ENCODE data around the gene YES1. TPM values are rescaled to one million over a fixed set of nuclear protein-coding genes. Genes with fewer than 3 reads are reported as not detected.
A peak's percentile ranks its signal among the peaks of the same experiment; 100 is the strongest.
"Not testable (repeated sequence)": the region's sequence is repeated elsewhere in the genome, so short reads cannot be mapped to it uniquely, and the experiment has no call there.

The YES1 gene
- total RNA-seq, 6 experiments from 2014 or later: 30.6 to 57.8 (median 46.5) TPM

GRCh38 chr18:730692-731091 is 81.3 kb downstream of the YES1 start:
- Mint-ChIP-seq H3K36me3 (ENCODE audit: low read depth) (peaks cover 11% of the 10 kb centered on the region), H3K27ac (no peak overlapping the region), H3K27me3 (ENCODE audit: insufficient read depth) (no peaks in the 10 kb centered on the region), H3K4me3 (no peak overlapping the region), H3K9me3 (no peaks in the 10 kb centered on the region), H3K4me1 (ENCODE audit: low read depth) (peaks cover 11% of the 10 kb centered on the region)
- no peak for TF ChIP-seq CTCF (IDR thresholded peaks at IDR 0.05)
- no peak for DNase-seq

GRCh38 chr18:730120-730519 is 81.9 kb downstream of the YES1 start:
- peak; percentile 45 for TF ChIP-seq CTCF (IDR thresholded peaks at IDR 0.05)
- not testable (repeated sequence) for DNase-seq; H3K4me3 Mint-ChIP-seq; H3K27me3 Mint-ChIP-seq (ENCODE audit: insufficient read depth); H3K9me3 Mint-ChIP-seq; H3K27ac Mint-ChIP-seq
- Mint-ChIP-seq H3K36me3 (ENCODE audit: low read depth) (peaks cover 11% of the 10 kb centered on the region), H3K4me1 (ENCODE audit: low read depth) (peaks cover 11% of the 10 kb centered on the region)

- Mint-ChIP-seq H3K4me1 (ENCODE audit: low read depth) (peaks cover 2% of the 10 kb centered on the region), H3K27me3 (ENCODE audit: insufficient read depth) (no peaks in the 10 kb centered on the region; the same call in 1 of the 2 replicates), H3K27ac (no peak overlapping the region), H3K36me3 (ENCODE audit: low read depth) (peaks cover 15% of the 10 kb centered on the region), H3K4me3 (no peak overlapping the region), H3K9me3 (no peaks in the 10 kb centered on the region)
- no peak for TF ChIP-seq CTCF (IDR thresholded peaks at IDR 0.05)
- DNase-seq: no peak
These were observed 86.4 kb downstream of the YES1 start for GRCh38 chr18:725646-726045.

GRCh38 chr18:723541-724080 is 88.4 kb downstream of the YES1 start:
- Mint-ChIP-seq H3K27ac (no peak overlapping the region), H3K4me1 (ENCODE audit: low read depth) (no peaks in the 10 kb centered on the region), H3K27me3 (ENCODE audit: insufficient read depth) (no peaks in the 10 kb centered on the region; the same call in 1 of the 2 replicates), H3K4me3 (no peak overlapping the region), H3K9me3 (no peaks in the 10 kb centered on the region), H3K36me3 (ENCODE audit: low read depth) (peaks cover 9% of the 10 kb centered on the region; the same call in 1 of the 2 replicates)
- DNase-seq: no peak
- TF ChIP-seq CTCF (IDR thresholded peaks at IDR 0.05): no peak

- no peaks in the 10 kb centered on the region for H3K9me3 Mint-ChIP-seq
- no peak for DNase-seq
- no peaks in the 10 kb centered on the region for H3K36me3 Mint-ChIP-seq (ENCODE audit: low read depth)
- no peak overlapping the region for H3K27ac Mint-ChIP-seq
- H3K27me3 Mint-ChIP-seq (ENCODE audit: insufficient read depth): no peaks in the 10 kb centered on the region; the same call in 1 of the 2 replicates
- peaks cover 22% of the 10 kb centered on the region for H3K4me1 Mint-ChIP-seq (ENCODE audit: low read depth)
- no peak overlapping the region for H3K4me3 Mint-ChIP-seq
- no peak for TF ChIP-seq CTCF (IDR thresholded peaks at IDR 0.05)
These were observed 95.0 kb downstream of the YES1 start for GRCh38 chr18:717003-717402.
